Measurements from ENCODE around the gene RBM18. TPM values are rescaled to one million over a fixed set of nuclear protein-coding genes. Genes with fewer than 3 reads are reported as not detected.

The RBM18 gene
- total RNA-seq, 1 experiment from 2014 or later, result 32.5 TPM

DNA sequence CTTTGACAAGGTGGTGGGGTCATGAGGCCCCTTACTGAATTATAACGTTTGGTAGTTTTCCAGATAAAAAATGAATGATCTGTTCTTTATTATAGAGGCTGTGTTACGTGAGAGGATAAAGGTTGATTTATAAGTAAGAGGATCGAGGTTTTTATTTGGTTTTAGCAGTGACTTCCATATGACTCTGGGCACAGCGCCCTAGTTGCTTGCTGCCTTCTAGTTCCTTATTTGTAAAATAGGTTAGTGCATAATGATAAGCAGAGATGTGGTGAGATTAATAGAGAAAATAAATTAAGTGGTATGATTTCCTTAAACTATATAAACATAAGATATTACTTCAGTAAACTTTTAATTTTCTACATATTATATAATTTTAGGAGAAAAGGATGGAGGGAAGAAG lies 29.9 kb upstream of the RBM18 start (continued):
- TF ChIP-seq TCF7L2 (IDR thresholded peaks at IDR 0.05; ENCODE audit: borderline replicate concordance, extremely low read depth, insufficient read depth, insufficient read length) (no peak), CEBPB (IDR thresholded peaks at IDR 0.05; ENCODE audit: low read depth) (no peak)

DNA sequence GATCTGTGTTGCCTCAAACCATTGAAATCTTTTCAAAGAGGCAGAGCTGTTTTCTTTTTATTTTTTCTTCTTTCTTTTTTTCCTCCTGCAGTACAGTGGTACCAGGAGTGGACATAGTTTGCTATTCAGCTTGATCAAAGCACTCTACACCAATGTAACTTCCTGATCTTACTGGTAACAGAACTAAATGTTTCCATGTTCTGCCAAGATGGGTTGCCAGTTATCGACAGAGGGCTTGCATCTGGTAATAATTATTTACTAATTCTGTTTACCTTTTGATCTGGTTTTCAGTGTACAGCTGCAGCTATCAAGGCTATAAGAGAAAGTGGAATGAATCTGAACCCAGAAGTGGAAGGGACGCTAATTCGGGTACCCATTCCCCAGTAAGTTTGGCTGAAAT lies 26.8 kb upstream of the RBM18 start:
- Histone ChIP-seq H3K9me3 (ENCODE audit: control insufficient read depth in 1 of 2, insufficient read depth in 1 of 2, low read depth in 1 of 2, low read length in 2 of 2) (no peaks in the 10 kb centered on the region), H3K9ac (ENCODE audit: low read length) (no peak overlapping the region), H3K79me2 (ENCODE audit: insufficient read depth, low read length) (peaks cover 49% of the 10 kb centered on the region), H3K9me2 (ENCODE audit: insufficient read depth) (no peaks in the 10 kb centered on the region), H3K27me3 (ENCODE audit: insufficient read depth, low read length) (no peaks in the 10 kb centered on the region), H3K4me3 (replicated peaks in 1 of 2; ENCODE audit: low read depth in 1 of 2, low read length in 2 of 2) (no peak overlapping the region), H3K4me2 (ENCODE audit: low read length) (no peak overlapping the region), H3K27ac (ENCODE audit: low read depth, low read length) (no peak overlapping the region), H3K4me1 (ENCODE audit: control insufficient read depth in 1 of 2, insufficient read depth in 2 of 2, low read length in 2 of 2) (no peaks in the 10 kb centered on the region), H4K20me1 (ENCODE audit: insufficient read depth) (no peaks in the 10 kb centered on the region; the same call in 1 of the 2 replicates), H2AFZ (ENCODE audit: low read depth, low read length, poor library complexity, severe bottlenecking) (no peak overlapping the region), H3K36me3 (ENCODE audit: control insufficient read depth in 1 of 2, insufficient read depth in 2 of 2, low read length in 2 of 2) (peaks cover 35 to 37% of the 10 kb centered on the region in 2 experiments)
- ChIA-PET RAD21 (ENCODE audit: low non-redundant PET in 1 of 2, low total read pairs in 2 of 2, uncharacterized antibody in 2 of 2, unreplicated experiment in 2 of 2) (no interaction called here), POLR2A (no interaction called here), CTCF (no interaction called here)
- no TSS peak for BruUV-seq (replicated peaks)
- ATAC-seq (no peak), DNase-seq (ENCODE audit: low read depth, low spot score) (no peak)
- TF ChIP-seq, protein P1, sequence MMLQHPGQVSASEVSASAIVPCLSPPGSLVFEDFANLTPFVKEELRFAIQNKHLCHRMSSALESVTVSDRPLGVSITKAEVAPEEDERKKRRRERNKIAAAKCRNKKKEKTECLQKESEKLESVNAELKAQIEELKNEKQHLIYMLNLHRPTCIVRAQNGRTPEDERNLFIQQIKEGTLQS (IDR thresholded peaks at IDR 0.05), result no peak
- intact Hi-C loops (cut with micrococcal nuclease), result no loop called here

DNA sequence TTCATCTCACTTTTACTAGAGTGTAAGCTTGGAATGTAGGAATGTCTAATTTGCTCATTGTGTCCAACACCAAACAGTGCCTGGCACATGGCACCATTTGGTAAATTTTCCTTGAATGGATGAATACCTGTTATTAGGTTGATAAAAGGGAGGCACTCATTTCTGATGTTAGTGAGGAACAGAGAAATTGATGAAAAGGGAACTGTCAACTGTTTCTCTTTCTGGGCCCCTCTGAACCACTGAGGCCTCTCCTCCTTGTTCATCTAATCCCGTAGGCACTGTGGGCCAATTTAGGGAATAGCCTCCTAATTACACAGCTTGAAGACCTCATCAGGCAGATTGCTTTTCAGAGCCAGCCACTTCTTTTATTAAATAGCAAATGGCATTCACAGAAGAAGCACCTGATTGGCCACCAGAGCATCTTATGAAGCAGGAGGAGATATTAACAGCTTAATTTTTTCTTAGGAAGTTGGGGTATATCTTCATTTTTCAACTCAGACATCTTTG lies 22.6 kb upstream of the RBM18 start:
- no peak for TF ChIP-seq POLR2AphosphoS5 (IDR thresholded peaks at IDR 0.05; ENCODE audit: low read depth, low read length)
- TF ChIP-seq POLR2A (IDR thresholded peaks at IDR 0.05; ENCODE audit: borderline replicate concordance, extremely low read depth, insufficient read depth, insufficient read length), result no peak
- no peak for TF ChIP-seq CBX3 (IDR thresholded peaks at IDR 0.05; ENCODE audit: low read depth)
- no peak for TF ChIP-seq RAD21 (IDR thresholded peaks at IDR 0.05; ENCODE audit: low read depth)
- TF ChIP-seq CEBPB (IDR thresholded peaks at IDR 0.05; ENCODE audit: low read depth), result no peak
- TF ChIP-seq EZH2phosphoT487 (IDR thresholded peaks at IDR 0.05; ENCODE audit: borderline replicate concordance), result no peak
- TF ChIP-seq ZFX (IDR thresholded peaks at IDR 0.05), result no peak
- TF ChIP-seq SRF (IDR thresholded peaks at IDR 0.05; ENCODE audit: low read depth), result no peak
- TF ChIP-seq YY1 (IDR thresholded peaks at IDR 0.05; ENCODE audit: extremely low read depth, insufficient replicate concordance, low read depth, low read length), result no peak
- no peak for TF ChIP-seq EGR1 (IDR thresholded peaks at IDR 0.05; ENCODE audit: low read depth)
- no peak for TF ChIP-seq SIN3A (IDR thresholded peaks at IDR 0.05; ENCODE audit: low read depth)
- TF ChIP-seq SP1 (IDR thresholded peaks at IDR 0.05; ENCODE audit: low read depth), result no peak
- TF ChIP-seq, protein P2, sequence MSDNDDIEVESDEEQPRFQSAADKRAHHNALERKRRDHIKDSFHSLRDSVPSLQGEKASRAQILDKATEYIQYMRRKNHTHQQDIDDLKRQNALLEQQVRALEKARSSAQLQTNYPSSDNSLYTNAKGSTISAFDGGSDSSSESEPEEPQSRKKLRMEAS (IDR thresholded peaks at IDR 0.05), result no peak
- no peak for DNase-seq (ENCODE audit: low read depth, low spot score)
- ChIA-PET POLR2A (no interaction called here), CTCF (no interaction called here), RAD21 (ENCODE audit: low non-redundant PET in 1 of 2, low total read pairs in 2 of 2, uncharacterized antibody in 2 of 2, unreplicated experiment in 2 of 2) (no interaction called here)
- Histone ChIP-seq H3K9me3 (ENCODE audit: control insufficient read depth in 1 of 2, insufficient read depth in 1 of 2, low read depth in 1 of 2, low read length in 2 of 2) (no peaks in the 10 kb centered on the region), H4K20me1 (ENCODE audit: insufficient read depth) (no peaks in the 10 kb centered on the region), H3K27me3 (ENCODE audit: insufficient read depth, low read length) (no peaks in the 10 kb centered on the region), H3K9me2 (ENCODE audit: insufficient read depth) (no peaks in the 10 kb centered on the region), H3K4me3 (replicated peaks in 1 of 2; ENCODE audit: low read depth in 1 of 2, low read length in 2 of 2) (no peak overlapping the region), H2AFZ (ENCODE audit: low read depth, low read length, poor library complexity, severe bottlenecking) (no peak overlapping the region), H3K9ac (ENCODE audit: low read length) (no peak overlapping the region), H3K79me2 (ENCODE audit: insufficient read depth, low read length) (peaks cover 46% of the 10 kb centered on the region), H3K4me1 (ENCODE audit: control insufficient read depth in 1 of 2, insufficient read depth in 2 of 2, low read length in 2 of 2) (no peaks in the 10 kb centered on the region), H3K4me2 (ENCODE audit: low read length) (no peak overlapping the region), H3K27ac (ENCODE audit: low read depth, low read length) (no peak overlapping the region), H3K36me3 (ENCODE audit: control insufficient read depth in 1 of 2, insufficient read depth in 2 of 2, low read length in 2 of 2) (peaks cover 33% of the 10 kb centered on the region in 2 experiments)
- intact Hi-C loops (cut with micrococcal nuclease), result no loop called here
- BruUV-seq (replicated peaks), result no TSS peak
- no peak for ATAC-seq

Data from HCT116 (cell line).